Liver (tissue), 3 donors: Measurements from ENCODE around the gene GUCA1A.
A peak's percentile ranks its signal among the peaks of the same experiment; 100 is the strongest.

Experiments used
- GABPA ChIP-seq, 2 donors: IDR thresholded peaks in 1 of 2; conservative IDR thresholded peaks in 1 of 2; 2 replicates each; pipeline ENCODE4 v1.6.1; 2016; ENCODE audit warnings: antibody characterized with exemption in 2 of 2, mild to moderate bottlenecking in 1 of 2, moderate library complexity in 1 of 2
- HNF4A ChIP-seq, 2 donors: conservative IDR thresholded peaks; 2 replicates each; pipeline ENCODE4 v1.6.1; 2016; ENCODE audit warnings: antibody characterized with exemption in 2 of 2, mild to moderate bottlenecking in 2 of 2
- HNF4G ChIP-seq: IDR thresholded peaks from 2 replicates; pipeline ENCODE4 v1.6.1; 2016; ENCODE audit warnings: antibody characterized with exemption
- JUND ChIP-seq, 2 donors: IDR thresholded peaks; 2 replicates each; pipeline ENCODE4 v1.6.1; 2016; ENCODE audit warnings: antibody characterized with exemption in 2 of 2
- RAD21 ChIP-seq, 2 donors: IDR thresholded peaks; 2 replicates each; pipeline ENCODE4 v1.6.1; 2016; ENCODE audit warnings: antibody characterized with exemption in 2 of 2, mild to moderate bottlenecking in 2 of 2
- RXRA ChIP-seq, 2 donors: IDR thresholded peaks; 2 replicates each; pipeline ENCODE4 v1.6.1; 2017 to 2018; ENCODE audit warnings: antibody characterized with exemption in 2 of 2, mild to moderate bottlenecking in 1 of 2
- SP1 ChIP-seq: IDR thresholded peaks from 2 replicates; pipeline ENCODE4 v1.6.1; 2018; ENCODE audit warnings: antibody characterized with exemption, mild to moderate bottlenecking
- TAF1 ChIP-seq: conservative IDR thresholded peaks from 2 replicates; pipeline ENCODE4 v1.6.1; 2016; ENCODE audit warnings: antibody characterized with exemption, mild to moderate bottlenecking
- YY1 ChIP-seq: IDR thresholded peaks from 2 replicates; pipeline ENCODE4 v1.6.1; 2016; ENCODE audit warnings: antibody characterized with exemption, mild to moderate bottlenecking
- TF ChIP-seq, protein P1 (sequence below): fragments of 150-350 bp; IDR thresholded peaks from 2 replicates; pipeline ENCODE4 v1.5.1; 2017; ENCODE audit warnings: improper control_type of control experiment, low read depth, low read length; ENCODE audit not compliant: missing input control
- TF ChIP-seq, protein P2 (sequence below): IDR thresholded peaks from 2 replicates; pipeline ENCODE4 v1.6.1; 2016; ENCODE audit warnings: antibody characterized with exemption, mild to moderate bottlenecking
- TF ChIP-seq, protein P3 (sequence below): IDR thresholded peaks from 2 replicates; pipeline ENCODE4 v1.6.1; 2016; ENCODE audit warnings: antibody characterized with exemption
- TF ChIP-seq, protein P4 (sequence below): IDR thresholded peaks from 2 replicates; pipeline ENCODE4 v1.6.1; 2016; ENCODE audit warnings: antibody characterized with exemption
- TF ChIP-seq, protein P5 (sequence below): IDR thresholded peaks from 2 replicates; pipeline ENCODE4 v1.6.1; 2016; ENCODE audit warnings: antibody characterized with exemption
- donor health status: healthy.
- donor health status: healthy.

DNA sequence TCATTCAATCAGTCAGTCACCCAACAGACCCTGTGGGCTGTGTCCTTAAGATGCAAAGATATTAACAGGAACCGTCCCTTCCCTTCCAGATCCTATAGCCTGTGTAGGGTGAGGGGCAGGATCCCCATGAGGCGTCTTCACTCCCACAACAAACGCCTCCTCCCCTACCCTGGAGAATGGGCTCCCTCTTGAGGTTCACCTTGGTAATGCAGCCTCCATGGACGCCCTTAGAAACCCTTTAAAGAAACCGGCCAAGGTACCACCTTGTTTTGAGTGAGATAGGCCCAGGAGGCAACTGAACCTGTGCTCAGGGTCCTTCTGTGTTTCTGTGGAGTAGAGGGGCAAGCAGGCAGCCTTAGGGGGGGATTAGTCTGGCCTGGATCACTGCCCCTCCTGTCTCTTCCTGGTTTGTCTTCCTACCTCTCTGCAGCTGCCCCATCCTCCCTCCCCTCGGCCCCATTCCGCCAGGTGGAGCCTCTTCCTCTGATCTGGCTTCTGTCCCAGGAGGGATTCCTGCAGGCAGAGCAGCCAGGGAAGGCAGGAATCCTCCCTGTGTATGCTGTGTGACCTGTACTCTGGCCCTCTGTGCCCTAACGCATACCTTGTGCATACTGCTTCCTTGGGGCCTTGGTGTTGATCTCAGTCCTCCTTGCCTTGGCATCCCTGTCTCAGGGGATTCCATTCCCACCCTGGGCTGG is 6.6 kb upstream of the GUCA1A start:
- TF ChIP-seq, protein P1, sequence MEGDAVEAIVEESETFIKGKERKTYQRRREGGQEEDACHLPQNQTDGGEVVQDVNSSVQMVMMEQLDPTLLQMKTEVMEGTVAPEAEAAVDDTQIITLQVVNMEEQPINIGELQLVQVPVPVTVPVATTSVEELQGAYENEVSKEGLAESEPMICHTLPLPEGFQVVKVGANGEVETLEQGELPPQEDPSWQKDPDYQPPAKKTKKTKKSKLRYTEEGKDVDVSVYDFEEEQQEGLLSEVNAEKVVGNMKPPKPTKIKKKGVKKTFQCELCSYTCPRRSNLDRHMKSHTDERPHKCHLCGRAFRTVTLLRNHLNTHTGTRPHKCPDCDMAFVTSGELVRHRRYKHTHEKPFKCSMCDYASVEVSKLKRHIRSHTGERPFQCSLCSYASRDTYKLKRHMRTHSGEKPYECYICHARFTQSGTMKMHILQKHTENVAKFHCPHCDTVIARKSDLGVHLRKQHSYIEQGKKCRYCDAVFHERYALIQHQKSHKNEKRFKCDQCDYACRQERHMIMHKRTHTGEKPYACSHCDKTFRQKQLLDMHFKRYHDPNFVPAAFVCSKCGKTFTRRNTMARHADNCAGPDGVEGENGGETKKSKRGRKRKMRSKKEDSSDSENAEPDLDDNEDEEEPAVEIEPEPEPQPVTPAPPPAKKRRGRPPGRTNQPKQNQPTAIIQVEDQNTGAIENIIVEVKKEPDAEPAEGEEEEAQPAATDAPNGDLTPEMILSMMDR: peak; percentile 97
- no peak for TF ChIP-seq HNF4G
- no peak for TF ChIP-seq JUND (IDR thresholded peaks at IDR 0.05)
- TF ChIP-seq TAF1: no peak
- TF ChIP-seq, protein P2, sequence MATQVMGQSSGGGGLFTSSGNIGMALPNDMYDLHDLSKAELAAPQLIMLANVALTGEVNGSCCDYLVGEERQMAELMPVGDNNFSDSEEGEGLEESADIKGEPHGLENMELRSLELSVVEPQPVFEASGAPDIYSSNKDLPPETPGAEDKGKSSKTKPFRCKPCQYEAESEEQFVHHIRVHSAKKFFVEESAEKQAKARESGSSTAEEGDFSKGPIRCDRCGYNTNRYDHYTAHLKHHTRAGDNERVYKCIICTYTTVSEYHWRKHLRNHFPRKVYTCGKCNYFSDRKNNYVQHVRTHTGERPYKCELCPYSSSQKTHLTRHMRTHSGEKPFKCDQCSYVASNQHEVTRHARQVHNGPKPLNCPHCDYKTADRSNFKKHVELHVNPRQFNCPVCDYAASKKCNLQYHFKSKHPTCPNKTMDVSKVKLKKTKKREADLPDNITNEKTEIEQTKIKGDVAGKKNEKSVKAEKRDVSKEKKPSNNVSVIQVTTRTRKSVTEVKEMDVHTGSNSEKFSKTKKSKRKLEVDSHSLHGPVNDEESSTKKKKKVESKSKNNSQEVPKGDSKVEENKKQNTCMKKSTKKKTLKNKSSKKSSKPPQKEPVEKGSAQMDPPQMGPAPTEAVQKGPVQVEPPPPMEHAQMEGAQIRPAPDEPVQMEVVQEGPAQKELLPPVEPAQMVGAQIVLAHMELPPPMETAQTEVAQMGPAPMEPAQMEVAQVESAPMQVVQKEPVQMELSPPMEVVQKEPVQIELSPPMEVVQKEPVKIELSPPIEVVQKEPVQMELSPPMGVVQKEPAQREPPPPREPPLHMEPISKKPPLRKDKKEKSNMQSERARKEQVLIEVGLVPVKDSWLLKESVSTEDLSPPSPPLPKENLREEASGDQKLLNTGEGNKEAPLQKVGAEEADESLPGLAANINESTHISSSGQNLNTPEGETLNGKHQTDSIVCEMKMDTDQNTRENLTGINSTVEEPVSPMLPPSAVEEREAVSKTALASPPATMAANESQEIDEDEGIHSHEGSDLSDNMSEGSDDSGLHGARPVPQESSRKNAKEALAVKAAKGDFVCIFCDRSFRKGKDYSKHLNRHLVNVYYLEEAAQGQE: no peak
- TF ChIP-seq RXRA (IDR thresholded peaks at IDR 0.05): no peak
- no peak for TF ChIP-seq SP1
- TF ChIP-seq, protein P3, sequence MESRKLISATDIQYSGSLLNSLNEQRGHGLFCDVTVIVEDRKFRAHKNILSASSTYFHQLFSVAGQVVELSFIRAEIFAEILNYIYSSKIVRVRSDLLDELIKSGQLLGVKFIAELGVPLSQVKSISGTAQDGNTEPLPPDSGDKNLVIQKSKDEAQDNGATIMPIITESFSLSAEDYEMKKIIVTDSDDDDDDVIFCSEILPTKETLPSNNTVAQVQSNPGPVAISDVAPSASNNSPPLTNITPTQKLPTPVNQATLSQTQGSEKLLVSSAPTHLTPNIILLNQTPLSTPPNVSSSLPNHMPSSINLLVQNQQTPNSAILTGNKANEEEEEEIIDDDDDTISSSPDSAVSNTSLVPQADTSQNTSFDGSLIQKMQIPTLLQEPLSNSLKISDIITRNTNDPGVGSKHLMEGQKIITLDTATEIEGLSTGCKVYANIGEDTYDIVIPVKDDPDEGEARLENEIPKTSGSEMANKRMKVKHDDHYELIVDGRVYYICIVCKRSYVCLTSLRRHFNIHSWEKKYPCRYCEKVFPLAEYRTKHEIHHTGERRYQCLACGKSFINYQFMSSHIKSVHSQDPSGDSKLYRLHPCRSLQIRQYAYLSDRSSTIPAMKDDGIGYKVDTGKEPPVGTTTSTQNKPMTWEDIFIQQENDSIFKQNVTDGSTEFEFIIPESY: no peak
- TF ChIP-seq, protein P4, sequence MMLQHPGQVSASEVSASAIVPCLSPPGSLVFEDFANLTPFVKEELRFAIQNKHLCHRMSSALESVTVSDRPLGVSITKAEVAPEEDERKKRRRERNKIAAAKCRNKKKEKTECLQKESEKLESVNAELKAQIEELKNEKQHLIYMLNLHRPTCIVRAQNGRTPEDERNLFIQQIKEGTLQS: no peak
- no peak for TF ChIP-seq GABPA (IDR thresholded peaks at IDR 0.05 in 1 of 2, conservative IDR thresholded peaks at IDR 0.05 in 1 of 2)
- TF ChIP-seq, protein P5, sequence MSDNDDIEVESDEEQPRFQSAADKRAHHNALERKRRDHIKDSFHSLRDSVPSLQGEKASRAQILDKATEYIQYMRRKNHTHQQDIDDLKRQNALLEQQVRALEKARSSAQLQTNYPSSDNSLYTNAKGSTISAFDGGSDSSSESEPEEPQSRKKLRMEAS: no peak
- TF ChIP-seq YY1: peak; percentile 27
- peak in 1 of 2 donors; percentile 12 for TF ChIP-seq HNF4A (conservative IDR thresholded peaks at IDR 0.05)
- TF ChIP-seq RAD21 (IDR thresholded peaks at IDR 0.05): peak; percentile 98 to 99
